Kidney (tissue), 14 donors: ENCODE results near the gene PRR14L. TPM values are rescaled to one million over a fixed set of nuclear protein-coding genes. Genes with fewer than 3 reads are reported as not detected.
A peak's percentile ranks its signal among the peaks of the same experiment; 100 is the strongest.

Experiments used
- DNase-seq, 5 donors: peaks; one replicate each; pipeline ENCODE4 v3.0.0-alpha.2; 2013 to 2020
- FAIRE-seq: peaks from 2 replicates; lab custom pipeline; 2012; peaks lifted over from hg19 to GRCh38; lab: Jason Lieb, UNC
- H3K27ac ChIP-seq, 2 donors: one replicate each; pipeline ENCODE4 v1.7.0; 2013; ENCODE audit warnings: low read depth in 2 of 2, low read length in 2 of 2, inconsistent platforms in 1 of 2
- H3K27me3 ChIP-seq: one replicate; pipeline ENCODE4 v1.7.1; 2013; ENCODE audit warnings: low read length, inconsistent platforms; ENCODE audit not compliant: control insufficient read depth, insufficient read depth
- H3K36me3 ChIP-seq, 3 donors: one replicate each; pipeline versions ENCODE4 v1.7.0 to v1.7.1; 2013; ENCODE audit warnings: low read length in 3 of 3, control low read depth in 1 of 3, inconsistent platforms in 1 of 3; ENCODE audit not compliant: insufficient read depth in 3 of 3, control insufficient read depth in 2 of 3
- H3K4me1 ChIP-seq, 3 donors: one replicate each; pipeline versions ENCODE4 v1.7.0 to v1.7.1; 2013; ENCODE audit warnings: low read length in 3 of 3, inconsistent platforms in 1 of 3, low read depth in 1 of 3; ENCODE audit not compliant: control insufficient read depth in 2 of 3, insufficient read depth in 2 of 3
- H3K4me3 ChIP-seq, 3 donors: one replicate each; pipeline versions ENCODE4 v1.7.0 to v1.8.1; 2013; ENCODE audit warnings: low read length in 3 of 3, control low read depth in 1 of 3, inconsistent platforms in 1 of 3
- H3K9ac ChIP-seq, 3 donors: one replicate each; pipeline versions ENCODE4 v1.7.0 to v1.7.1; 2013; ENCODE audit warnings: low read length in 3 of 3, control low read depth in 1 of 3, inconsistent platforms in 1 of 3
- H3K9me3 ChIP-seq, 3 donors: one replicate each; pipeline versions ENCODE4 v1.7.0 to v1.7.1; 2013; ENCODE audit warnings: low read length in 3 of 3, control low read depth in 1 of 3, inconsistent platforms in 1 of 3; ENCODE audit not compliant: control insufficient read depth in 2 of 3, insufficient read depth in 1 of 3
- CTCF ChIP-seq: IDR thresholded peaks from 3 replicates; pipeline ENCODE4 v1.5.1; 2012; ENCODE audit warnings: mild to moderate bottlenecking, moderate library complexity, borderline replicate concordance; ENCODE audit not compliant: insufficient read depth; ENCODE audit errors: extremely low read depth
- intact Hi-C: fragments of 100-400 bp; cut with DNase I; formaldehyde crosslinking; loops from one replicate; pipeline ENCODE4 v1.11.1; 2022
- polyA plus RNA-seq: library from polyadenylated mRNA; stranded (reverse); fragments of 350-450 nt; fragmentation: Illumina TruSeq; extraction: RNeasy Lipid Tissue Mini Kit (QIAGEN cat#74804); gene quantifications from one replicate; pipeline ENCODE4 v1.2.3, GENCODE V29; 2014; ENCODE audit warnings: low read depth, low replicate concordance; ENCODE audit not compliant: insufficient read depth
- total RNA-seq: library from RNA; stranded (reverse); fragmentation: NEBNext Ultra II Directional; extraction: Animal tissue kit (Norgen Biotek cat#: 25700); gene quantifications from one replicate; pipeline ENCODE4 v1.2.1, GENCODE V29; 2021
- donor health status: control.
- donor health status: control.
- donor health status: control.
- donor health status: control.
- donor health status: control.
- donor health status: DM: yes; HTN: yes; CAD: no.
- donor health status: Normal renal cell carcinoma (clear cell type).

Gene PRR14L
- total and polyA plus RNA-seq, 2 donors from 2014 or later: 5.1 to 45.3 TPM

GRCh38 chr22:31652088-31652487, 97.8 kb downstream of the PRR14L start:
- intact Hi-C loops: no loop called here
- Histone ChIP-seq H3K9ac (no peak overlapping the region), H3K4me1 (peaks cover 0 to 3% (median 3%) of the 10 kb centered on the region in 3 donors), H3K4me3 (no peak overlapping the region), H3K27ac (peak overlapping the region; percentile 10 to 17), H3K36me3 (peaks cover 0 to 14% (median 4%) of the 10 kb centered on the region in 3 donors), H3K9me3 (no peaks in the 10 kb centered on the region), H3K27me3 (no peaks in the 10 kb centered on the region)
- no peak for TF ChIP-seq CTCF
- DNase-seq (no peak), FAIRE-seq (no peak)

- Histone ChIP-seq H3K9me3 (no peaks in the 10 kb centered on the region), H3K27ac (no peak overlapping the region), H3K4me1 (peaks cover 0 to 6% (median 3%) of the 10 kb centered on the region in 3 donors), H3K36me3 (peaks cover 0 to 19% (median 5%) of the 10 kb centered on the region in 3 donors), H3K4me3 (no peak overlapping the region), H3K9ac (no peak overlapping the region), H3K27me3 (no peaks in the 10 kb centered on the region)
- FAIRE-seq (no peak), DNase-seq (no peak)
- TF ChIP-seq CTCF: no peak
- intact Hi-C loops: no loop called here
These were observed 98.3 kb downstream of the PRR14L start for GRCh38 chr22:31651664-31652063.

- H3K9ac ChIP-seq: no peak overlapping the region
- no peak for FAIRE-seq
These were observed 99.5 kb downstream of the PRR14L start for GRCh38 chr22:31650391-31650790.

More at GRCh38 chr22:31650391-31650790, 99.5 kb downstream of the PRR14L start:
- H3K27me3 ChIP-seq: no peaks in the 10 kb centered on the region
- DNase-seq: peak in 1 of 5 donors; percentile 53
- peaks cover 0 to 19% (median 5%) of the 10 kb centered on the region in 3 donors for H3K36me3 ChIP-seq
- H3K4me3 ChIP-seq: no peak overlapping the region
- H3K27ac ChIP-seq: peak overlapping the region in 1 of 2 donors; percentile 50
- intact Hi-C loops: no loop called here
- no peaks in the 10 kb centered on the region for H3K9me3 ChIP-seq
- H3K4me1 ChIP-seq: peaks cover 0 to 6% (median 3%) of the 10 kb centered on the region in 3 donors
- TF ChIP-seq CTCF: no peak
